Liver (tissue), 3 donors: ENCODE measurements around the gene TMEM51.

Source experiments
- FOXA1 ChIP-seq: IDR thresholded peaks from 2 replicates; pipeline ENCODE4 v1.6.1; 2016; ENCODE audit warnings: antibody characterized with exemption
- JUND ChIP-seq, 2 donors: IDR thresholded peaks; 2 replicates each; pipeline ENCODE4 v1.6.1; 2016; ENCODE audit warnings: antibody characterized with exemption in 2 of 2
- MAX ChIP-seq: IDR thresholded peaks from 2 replicates; pipeline ENCODE4 v1.6.1; 2016; ENCODE audit warnings: antibody characterized with exemption
- RXRA ChIP-seq, 2 donors: IDR thresholded peaks; 2 replicates each; pipeline ENCODE4 v1.6.1; 2017 to 2018; ENCODE audit warnings: antibody characterized with exemption in 2 of 2, mild to moderate bottlenecking in 1 of 2
- SP1 ChIP-seq: IDR thresholded peaks from 2 replicates; pipeline ENCODE4 v1.6.1; 2018; ENCODE audit warnings: antibody characterized with exemption, mild to moderate bottlenecking
- TAF1 ChIP-seq: conservative IDR thresholded peaks from 2 replicates; pipeline ENCODE4 v1.6.1; 2016; ENCODE audit warnings: antibody characterized with exemption, mild to moderate bottlenecking
- YY1 ChIP-seq: IDR thresholded peaks from 2 replicates; pipeline ENCODE4 v1.6.1; 2016; ENCODE audit warnings: antibody characterized with exemption, mild to moderate bottlenecking
- ZBTB33 ChIP-seq: IDR thresholded peaks from 2 replicates; pipeline ENCODE4 v1.6.1; 2016; ENCODE audit warnings: antibody characterized with exemption
- TF ChIP-seq, protein P1 (sequence below): fragments of 150-350 bp; IDR thresholded peaks from 2 replicates; pipeline ENCODE4 v1.5.1; 2017; ENCODE audit warnings: improper control_type of control experiment, low read depth, low read length; ENCODE audit not compliant: missing input control
- TF ChIP-seq, protein P2 (sequence below): IDR thresholded peaks from 2 replicates; pipeline ENCODE4 v1.6.1; 2016; ENCODE audit warnings: antibody characterized with exemption, mild to moderate bottlenecking
- donor health status: healthy.
- donor health status: healthy.

DNA sequence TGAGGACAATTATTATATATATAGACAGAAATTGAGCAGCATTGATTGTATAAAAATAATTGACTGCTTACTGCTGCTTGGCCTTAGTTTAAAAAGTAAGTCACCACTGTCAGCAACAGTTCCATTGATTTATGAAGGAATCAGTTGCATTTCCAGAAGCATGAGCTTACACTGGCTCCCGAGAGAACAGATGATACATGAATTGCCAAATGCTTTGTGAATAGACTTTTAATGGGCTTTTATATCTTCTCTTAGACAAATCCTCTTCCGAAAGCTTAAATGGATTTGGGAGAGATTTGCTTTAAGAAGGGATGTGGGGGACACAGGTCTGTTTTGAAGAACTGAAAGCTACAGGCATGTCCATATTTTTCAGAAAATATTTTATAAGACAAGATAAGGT, 101.0 kb downstream of the TMEM51 start:
- TF ChIP-seq MAX: no peak
- TF ChIP-seq, protein P1, sequence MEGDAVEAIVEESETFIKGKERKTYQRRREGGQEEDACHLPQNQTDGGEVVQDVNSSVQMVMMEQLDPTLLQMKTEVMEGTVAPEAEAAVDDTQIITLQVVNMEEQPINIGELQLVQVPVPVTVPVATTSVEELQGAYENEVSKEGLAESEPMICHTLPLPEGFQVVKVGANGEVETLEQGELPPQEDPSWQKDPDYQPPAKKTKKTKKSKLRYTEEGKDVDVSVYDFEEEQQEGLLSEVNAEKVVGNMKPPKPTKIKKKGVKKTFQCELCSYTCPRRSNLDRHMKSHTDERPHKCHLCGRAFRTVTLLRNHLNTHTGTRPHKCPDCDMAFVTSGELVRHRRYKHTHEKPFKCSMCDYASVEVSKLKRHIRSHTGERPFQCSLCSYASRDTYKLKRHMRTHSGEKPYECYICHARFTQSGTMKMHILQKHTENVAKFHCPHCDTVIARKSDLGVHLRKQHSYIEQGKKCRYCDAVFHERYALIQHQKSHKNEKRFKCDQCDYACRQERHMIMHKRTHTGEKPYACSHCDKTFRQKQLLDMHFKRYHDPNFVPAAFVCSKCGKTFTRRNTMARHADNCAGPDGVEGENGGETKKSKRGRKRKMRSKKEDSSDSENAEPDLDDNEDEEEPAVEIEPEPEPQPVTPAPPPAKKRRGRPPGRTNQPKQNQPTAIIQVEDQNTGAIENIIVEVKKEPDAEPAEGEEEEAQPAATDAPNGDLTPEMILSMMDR: no peak
- TF ChIP-seq SP1: no peak
- no peak for TF ChIP-seq TAF1
- no peak for TF ChIP-seq RXRA (IDR thresholded peaks at IDR 0.05)
- TF ChIP-seq, protein P2, sequence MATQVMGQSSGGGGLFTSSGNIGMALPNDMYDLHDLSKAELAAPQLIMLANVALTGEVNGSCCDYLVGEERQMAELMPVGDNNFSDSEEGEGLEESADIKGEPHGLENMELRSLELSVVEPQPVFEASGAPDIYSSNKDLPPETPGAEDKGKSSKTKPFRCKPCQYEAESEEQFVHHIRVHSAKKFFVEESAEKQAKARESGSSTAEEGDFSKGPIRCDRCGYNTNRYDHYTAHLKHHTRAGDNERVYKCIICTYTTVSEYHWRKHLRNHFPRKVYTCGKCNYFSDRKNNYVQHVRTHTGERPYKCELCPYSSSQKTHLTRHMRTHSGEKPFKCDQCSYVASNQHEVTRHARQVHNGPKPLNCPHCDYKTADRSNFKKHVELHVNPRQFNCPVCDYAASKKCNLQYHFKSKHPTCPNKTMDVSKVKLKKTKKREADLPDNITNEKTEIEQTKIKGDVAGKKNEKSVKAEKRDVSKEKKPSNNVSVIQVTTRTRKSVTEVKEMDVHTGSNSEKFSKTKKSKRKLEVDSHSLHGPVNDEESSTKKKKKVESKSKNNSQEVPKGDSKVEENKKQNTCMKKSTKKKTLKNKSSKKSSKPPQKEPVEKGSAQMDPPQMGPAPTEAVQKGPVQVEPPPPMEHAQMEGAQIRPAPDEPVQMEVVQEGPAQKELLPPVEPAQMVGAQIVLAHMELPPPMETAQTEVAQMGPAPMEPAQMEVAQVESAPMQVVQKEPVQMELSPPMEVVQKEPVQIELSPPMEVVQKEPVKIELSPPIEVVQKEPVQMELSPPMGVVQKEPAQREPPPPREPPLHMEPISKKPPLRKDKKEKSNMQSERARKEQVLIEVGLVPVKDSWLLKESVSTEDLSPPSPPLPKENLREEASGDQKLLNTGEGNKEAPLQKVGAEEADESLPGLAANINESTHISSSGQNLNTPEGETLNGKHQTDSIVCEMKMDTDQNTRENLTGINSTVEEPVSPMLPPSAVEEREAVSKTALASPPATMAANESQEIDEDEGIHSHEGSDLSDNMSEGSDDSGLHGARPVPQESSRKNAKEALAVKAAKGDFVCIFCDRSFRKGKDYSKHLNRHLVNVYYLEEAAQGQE: no peak
- TF ChIP-seq JUND (IDR thresholded peaks at IDR 0.05): no peak
- TF ChIP-seq FOXA1: no peak
- TF ChIP-seq YY1: no peak
- TF ChIP-seq ZBTB33: no peak
